ENCODE measurements around the gene APMAP. TPM values are rescaled to one million over a fixed set of nuclear protein-coding genes. Genes with fewer than 3 reads are reported as not detected.

The APMAP gene
- total and polyA plus RNA-seq, 9 donors = 23.5 to 103 (median 45.8) TPM

- WGBS, 3 donors = 92 to 95% (median 93%) methylated on average over 7 of the region's 7 CpGs
- Histone ChIP-seq H3K27me3 (no peaks in the 10 kb centered on the region), H3K27ac (no peak overlapping the region), H3K36me3 (no peaks in the 10 kb centered on the region), H3K4me3 (no peak overlapping the region), H3K4me1 (ENCODE audit: insufficient read depth) (peaks cover 12% of the 10 kb centered on the region), H3K9me3 (no peaks in the 10 kb centered on the region)
- DNase-seq = no peak
- intact Hi-C loops (cut with DNase I) = no loop called here
- no peak for TF ChIP-seq CTCF (IDR thresholded peaks at IDR 0.05)
- TF ChIP-seq EP300 (IDR thresholded peaks at IDR 0.05) = no peak
- no peak for TF ChIP-seq POLR2A (IDR thresholded peaks at IDR 0.05)
Observed at GRCh38 chr20:24915892-24916291, 76.7 kb downstream of the APMAP start.

GRCh38 chr20:24915440-24915839, 77.1 kb downstream of the APMAP start:
- H3K27me3 ChIP-seq = no peaks in the 10 kb centered on the region
- no peak overlapping the region for H3K27ac ChIP-seq
- 91 to 93% (median 91%) methylated on average over 9 of the region's 9 CpGs for WGBS, 3 donors
- no peak for TF ChIP-seq POLR2A (IDR thresholded peaks at IDR 0.05)
- no peak for TF ChIP-seq CTCF (IDR thresholded peaks at IDR 0.05)
- no peak for TF ChIP-seq EP300 (IDR thresholded peaks at IDR 0.05)
- no peak for DNase-seq
- no peak overlapping the region for H3K4me3 ChIP-seq
- intact Hi-C loops (cut with DNase I) = no loop called here
- H3K36me3 ChIP-seq = no peaks in the 10 kb centered on the region
- peaks cover 10% of the 10 kb centered on the region for H3K4me1 ChIP-seq (ENCODE audit: insufficient read depth)
- H3K9me3 ChIP-seq = no peaks in the 10 kb centered on the region

- intact Hi-C loops (cut with DNase I) = no loop called here
- Histone ChIP-seq H3K27me3 (no peaks in the 10 kb centered on the region), H3K27ac (no peak overlapping the region), H3K9me3 (no peaks in the 10 kb centered on the region), H3K4me1 (ENCODE audit: insufficient read depth) (peaks cover 5% of the 10 kb centered on the region), H3K4me3 (no peak overlapping the region), H3K36me3 (no peaks in the 10 kb centered on the region)
- no peak for TF ChIP-seq CTCF (IDR thresholded peaks at IDR 0.05)
- no peak for TF ChIP-seq POLR2A (IDR thresholded peaks at IDR 0.05)
- TF ChIP-seq EP300 (IDR thresholded peaks at IDR 0.05) = no peak
- 78 to 85% (median 82%) methylated on average over 14 of the region's 14 CpGs for WGBS, 3 donors
- no peak for DNase-seq
Observed at GRCh38 chr20:24914388-24915241, 77.9 kb downstream of the APMAP start.

- intact Hi-C loops (cut with DNase I) = no loop called here
- H3K9me3 ChIP-seq = no peaks in the 10 kb centered on the region
- H3K4me3 ChIP-seq = no peak overlapping the region
- H3K4me1 ChIP-seq (ENCODE audit: insufficient read depth) = no peaks in the 10 kb centered on the region
- DNase-seq = no peak
- no peaks in the 10 kb centered on the region for H3K27me3 ChIP-seq
- H3K36me3 ChIP-seq = no peaks in the 10 kb centered on the region
- WGBS, 3 donors = 88 to 92% (median 92%) methylated on average over 8 to 9 of the region's 9 CpGs
- H3K27ac ChIP-seq = no peak overlapping the region
- TF ChIP-seq EP300 (IDR thresholded peaks at IDR 0.05) (no peak), POLR2A (IDR thresholded peaks at IDR 0.05) (no peak), CTCF (IDR thresholded peaks at IDR 0.05) (no peak)
Observed at GRCh38 chr20:24913076-24913628, 79.4 kb downstream of the APMAP start.

Small RNA genes within 50 kb of the gene (small RNA-seq; reads per million reads assigned to genes)
- not detected for gene RNU6-1257P

Other genes with a start within 250 kb of the APMAP start
- 1 to 10 TPM in 3 of 7 donors, under 1 TPM in 3, not detected in 1; 0.48 to 1.2 (median 0.90) TPM for gene CST7, start 43.5 kb downstream of the APMAP start, total RNA-seq
- gene CST7, start 43.5 kb downstream of the APMAP start, polyA plus RNA-seq = 1 to 10 TPM; 1.1 to 5.9 TPM
- gene ACSS1, start 65.4 kb upstream of the APMAP start, total RNA-seq = 10 to 100 TPM; 14.9 to 37.0 (median 29.0) TPM
- gene ACSS1, start 65.4 kb upstream of the APMAP start, polyA plus RNA-seq = 10 to 100 TPM; 13.1 to 31.9 TPM
- gene VSX1, start 89.4 kb upstream of the APMAP start, total RNA-seq = 1 to 10 TPM in 2 of 7 donors, under 1 TPM in 3, not detected in 2; 0.13 to 1.4 (median 0.96) TPM
- under 1 TPM; 0.11 to 0.75 TPM for gene VSX1, start 89.4 kb upstream of the APMAP start, polyA plus RNA-seq
- 10 to 100 TPM; 34.9 to 73.8 (median 66.5) TPM for gene ENTPD6, start 203.0 kb upstream of the APMAP start, total RNA-seq
- gene ENTPD6, start 203.0 kb upstream of the APMAP start, polyA plus RNA-seq = 10 to 100 TPM; 38.7 to 47.1 TPM

Data from ovary (tissue), 9 donors.